ENCODE measurements around the gene FER1L5. TPM values are rescaled to one million over a fixed set of nuclear protein-coding genes. Genes with fewer than 3 reads are reported as not detected.

The FER1L5 gene
- total and polyA plus RNA-seq, 12 donors: 0.01 to 0.14 (median 0.07) TPM; not detected in 5

- DNase-seq: no peak
- H3K9me3 ChIP-seq: peaks cover 0 to 3% (median 0%) of the 10 kb centered on the region in 11 donors
- no peak overlapping the region for H3K4me3 ChIP-seq
- H3K27ac ChIP-seq: no peak overlapping the region
- ATAC-seq: no peak
- no peak for TF ChIP-seq CTCF (IDR thresholded peaks at IDR 0.05)
- WGBS, 2 donors: 88% methylated on average over 15 of the region's 15 CpGs
- intact Hi-C loops (cut with DNase I): no loop called here
- peaks cover 0 to 13% (median 8%) of the 10 kb centered on the region in 9 donors for H3K4me1 ChIP-seq
- H3K36me3 ChIP-seq: no peaks in the 10 kb centered on the region
- H3K27me3 ChIP-seq: no peaks in the 10 kb centered on the region
Measured at GRCh38 chr2:96669539-96670215, 27.1 kb downstream of the FER1L5 start.

- peaks cover 0 to 7% (median 0%) of the 10 kb centered on the region in 9 donors for H3K4me1 ChIP-seq
- DNase-seq (no peak), ATAC-seq (peak in 2 of 8 donors; percentile 21 to 42)
- no peak overlapping the region for H3K27ac ChIP-seq
- no peak overlapping the region for H3K4me3 ChIP-seq
- no peaks in the 10 kb centered on the region for H3K9me3 ChIP-seq
- 40 to 44% methylated on average over 9 of the region's 9 CpGs for WGBS, 2 donors
- intact Hi-C loops (cut with DNase I): no loop called here
- H3K36me3 ChIP-seq: no peaks in the 10 kb centered on the region
- no peaks in the 10 kb centered on the region for H3K27me3 ChIP-seq
- TF ChIP-seq CTCF (IDR thresholded peaks at IDR 0.05): no peak
Measured at GRCh38 chr2:96679848-96680247, 37.3 kb downstream of the FER1L5 start.

GRCh38 chr2:96680561-96681141 is 38.1 kb downstream of the FER1L5 start:
- Histone ChIP-seq H3K27ac (no peak overlapping the region), H3K4me3 (no peak overlapping the region), H3K27me3 (peaks cover 0 to 2% (median 0%) of the 10 kb centered on the region in 7 donors), H3K4me1 (peaks cover 0 to 14% (median 5%) of the 10 kb centered on the region in 9 donors), H3K9me3 (no peaks in the 10 kb centered on the region), H3K36me3 (no peaks in the 10 kb centered on the region)
- no peak for DNase-seq
- intact Hi-C loops (cut with DNase I): no loop called here
- no peak for TF ChIP-seq CTCF (IDR thresholded peaks at IDR 0.05)
- WGBS, 2 donors: 83% methylated on average over 5 of the region's 5 CpGs
- no peak for ATAC-seq

- no peak for TF ChIP-seq CTCF (IDR thresholded peaks at IDR 0.05)
- Histone ChIP-seq H3K27ac (no peak overlapping the region), H3K4me1 (peaks cover 0 to 22% (median 10%) of the 10 kb centered on the region in 9 donors), H3K36me3 (no peaks in the 10 kb centered on the region), H3K27me3 (peaks cover 0 to 7% (median 0%) of the 10 kb centered on the region in 7 donors), H3K4me3 (no peak overlapping the region), H3K9me3 (no peaks in the 10 kb centered on the region)
- ATAC-seq: no peak
- intact Hi-C loops (cut with DNase I): no loop called here
- no peak for DNase-seq
- WGBS, 2 donors: 92% methylated on average over 4 of the region's 4 CpGs
Measured at GRCh38 chr2:96681540-96681939, 39.0 kb downstream of the FER1L5 start.
